PFSK-1 (cell line): Measurements from ENCODE around the gene KCNE2.

Experiments
- FOXP2 ChIP-seq: optimal IDR thresholded peaks from 2 replicates; pipeline ENCODE3; 2011; ENCODE audit warnings: borderline replicate concordance, control low read depth, inconsistent platforms; ENCODE audit not compliant: insufficient read depth; ENCODE audit errors: extremely low read length, extremely low read depth
- POLR2AphosphoS5 ChIP-seq: IDR thresholded peaks from 2 replicates; pipeline ENCODE4 v1.6.1; 2012; ENCODE audit warnings: low read depth, mild to moderate bottlenecking, control low read depth, low read length, moderate library complexity
- REST ChIP-seq, 2 experiments: IDR thresholded peaks; 2 replicates each; pipeline versions ENCODE4 v1.6.1 to v1.8.0; 2011 to 2012; ENCODE audit warnings: low read depth in 2 of 2, low read length in 2 of 2, control low read depth in 1 of 2, inconsistent platforms in 1 of 2, mild to moderate bottlenecking in 1 of 2, moderate library complexity in 1 of 2; ENCODE audit not compliant: insufficient read depth in 1 of 2
- SIN3A ChIP-seq: IDR thresholded peaks from 2 replicates; pipeline ENCODE4 v1.6.1; 2012; ENCODE audit warnings: mild to moderate bottlenecking, low read length, moderate library complexity, borderline replicate concordance; ENCODE audit not compliant: insufficient read depth
- TAF1 ChIP-seq: IDR thresholded peaks from 2 replicates; pipeline ENCODE4 v1.6.1; 2012; ENCODE audit warnings: low read length, control low read depth, borderline replicate concordance; ENCODE audit not compliant: insufficient read depth

Gene KCNE2

DNA sequence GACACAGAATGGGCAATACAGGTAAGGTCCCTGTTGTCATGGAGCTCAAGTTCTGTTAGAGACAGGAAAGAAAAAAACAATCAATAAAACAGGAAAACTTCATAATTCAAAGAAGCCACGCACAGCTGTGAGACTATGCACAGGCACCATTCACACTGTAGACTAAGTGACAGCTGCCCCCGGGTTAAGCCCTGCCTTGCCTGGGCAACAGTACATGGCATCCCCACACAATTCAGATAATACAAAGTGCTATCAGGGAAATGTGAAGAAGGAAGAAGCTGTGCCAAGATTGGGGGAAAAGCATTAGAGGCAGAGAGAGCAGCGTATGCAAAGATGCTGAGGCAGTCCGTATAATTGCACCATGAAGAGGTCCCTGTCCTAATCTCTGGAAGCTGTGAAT is 9.0 kb upstream of the KCNE2 start:
- TF ChIP-seq FOXP2 (no peak), SIN3A (no peak), TAF1 (no peak), POLR2AphosphoS5 (no peak), REST (IDR thresholded peaks at IDR 0.05; ENCODE audit: insufficient read depth in 1 of 2, low read depth in 2 of 2, low read length in 2 of 2) (no peak)

GRCh38 chr21:34355570-34355969 is 8.2 kb upstream of the KCNE2 start:
- TF ChIP-seq SIN3A (no peak), POLR2AphosphoS5 (no peak), TAF1 (no peak), FOXP2 (no peak), REST (IDR thresholded peaks at IDR 0.05; ENCODE audit: insufficient read depth in 1 of 2, low read depth in 2 of 2, low read length in 2 of 2) (no peak)

GRCh38 chr21:34357889-34358288 is 5.9 kb upstream of the KCNE2 start:
- TF ChIP-seq POLR2AphosphoS5 (no peak), TAF1 (no peak), SIN3A (no peak), REST (IDR thresholded peaks at IDR 0.05; ENCODE audit: insufficient read depth in 1 of 2, low read depth in 2 of 2, low read length in 2 of 2) (no peak), FOXP2 (no peak)

DNA sequence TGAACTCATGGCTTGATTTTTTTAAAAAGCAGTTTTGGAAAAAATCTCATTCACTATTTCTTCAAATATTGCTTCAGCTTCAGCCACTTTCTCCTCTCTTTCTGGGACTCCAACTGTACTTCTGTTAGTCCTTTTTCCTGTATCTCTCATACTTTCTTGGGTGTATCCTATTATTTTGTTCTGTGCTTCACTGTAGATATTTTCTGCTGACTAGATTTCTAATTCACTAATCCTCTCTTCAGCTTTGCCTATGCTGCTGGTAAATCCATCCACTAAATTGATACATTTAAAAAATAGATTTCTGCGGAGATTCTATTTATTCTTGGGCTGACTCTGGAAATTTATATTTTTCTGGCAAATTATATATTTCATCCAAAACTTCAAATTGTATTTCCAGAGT is 4.9 kb upstream of the KCNE2 start:
- TF ChIP-seq SIN3A (no peak), REST (IDR thresholded peaks at IDR 0.05; ENCODE audit: insufficient read depth in 1 of 2, low read depth in 2 of 2, low read length in 2 of 2) (no peak), TAF1 (no peak), POLR2AphosphoS5 (no peak), FOXP2 (no peak)

GRCh38 chr21:34360488-34361241 is 3.1 kb upstream of the KCNE2 start:
- TF ChIP-seq POLR2AphosphoS5, result no peak
- no peak for TF ChIP-seq REST (IDR thresholded peaks at IDR 0.05; ENCODE audit: insufficient read depth in 1 of 2, low read depth in 2 of 2, low read length in 2 of 2)
- TF ChIP-seq FOXP2, result no peak
- TF ChIP-seq TAF1, result no peak
- TF ChIP-seq SIN3A, result no peak
